K562 (cell line): Measurements from ENCODE around the gene MRPL44. TPM values are rescaled to one million over a fixed set of nuclear protein-coding genes. Genes with fewer than 3 reads are reported as not detected.

ENCODE experiments used
- ERF ChIP-seq: fragments of 450-650 bp; formaldehyde crosslinking; IDR thresholded peaks from 2 replicates; pipeline ENCODE4 v1.4.0; 2020; ENCODE audit warnings: mild to moderate bottlenecking, mixed read lengths
- HDAC6 ChIP-seq: IDR thresholded peaks from 2 replicates; pipeline ENCODE4 v1.6.1; 2012; ENCODE audit warnings: low read depth, mild to moderate bottlenecking, control low read depth, inconsistent platforms, low read length, moderate library complexity
- IRF1 ChIP-seq: sonication (generic); formaldehyde crosslinking; IDR thresholded peaks from 2 replicates; pipeline ENCODE4 v1.8.0; 2022; ENCODE audit warnings: missing genetic modification reagents, mild to moderate bottlenecking, borderline replicate concordance
- KAT7 ChIP-seq: sonication (generic); formaldehyde crosslinking; IDR thresholded peaks from 2 replicates; pipeline ENCODE4 v1.8.0; 2022; ENCODE audit warnings: missing genetic modification reagents, mild to moderate bottlenecking, borderline replicate concordance
- KLF6 ChIP-seq: fragments of 250-450 bp; sonication (Bioruptor Pico); IDR thresholded peaks from 2 replicates; pipeline ENCODE4 v1.4.0; 2020; ENCODE audit warnings: mild to moderate bottlenecking, moderate library complexity, borderline replicate concordance
- NR2C1 ChIP-seq, 2 experiments: fragments of 450-650 bp; IDR thresholded peaks; 2 replicates each; pipeline ENCODE4 v1.6.1; 2017; ENCODE audit warnings: mild to moderate bottlenecking in 2 of 2, antibody characterized with exemption in 1 of 2, inconsistent platforms in 1 of 2, missing compliant biosample characterization in 1 of 2, missing genetic modification characterization in 1 of 2
- NR2C2 ChIP-seq, 2 experiments: fragments of 200-800 bp in 1 of 2; sonication (Bioruptor generic) in 1 of 2; sonication (generic) in 1 of 2; formaldehyde crosslinking in 1 of 2; IDR thresholded peaks; 2 replicates each; pipeline versions ENCODE4 v1.6.1 to v1.8.0; 2016 to 2022; ENCODE audit warnings: mild to moderate bottlenecking in 1 of 2, missing compliant biosample characterization in 1 of 2, missing genetic modification characterization in 1 of 2, missing genetic modification reagents in 1 of 2
- PURB ChIP-seq: sonication (generic); formaldehyde crosslinking; IDR thresholded peaks from 2 replicates; pipeline ENCODE4 v1.9.0; 2021; ENCODE audit warnings: low read depth, mild to moderate bottlenecking, missing genetic modification reagents
- XRCC4 ChIP-seq: IDR thresholded peaks from one replicate; pipeline ENCODE4 v1.6.1; 2011; ENCODE audit not compliant: insufficient read depth, insufficient read length; ENCODE audit errors: extremely low read depth
- ZBTB1 ChIP-seq: sonication (generic); formaldehyde crosslinking; IDR thresholded peaks from 2 replicates; pipeline ENCODE4 v1.8.1; 2023; ENCODE audit warnings: missing genetic modification reagents, low read depth, mild to moderate bottlenecking, borderline replicate concordance
- ZBTB26 ChIP-seq: fragments of 450-650 bp; formaldehyde crosslinking; IDR thresholded peaks from 2 replicates; pipeline ENCODE4 v1.4.0; 2022; ENCODE audit warnings: missing genetic modification characterization
- ZC3H4 ChIP-seq: sonication (generic); formaldehyde crosslinking; IDR thresholded peaks from 2 replicates; pipeline ENCODE4 v1.9.0; 2021; ENCODE audit warnings: missing genetic modification reagents, borderline replicate concordance
- ZEB2 ChIP-seq: fragments of 450-650 bp; IDR thresholded peaks from 2 replicates; pipeline ENCODE4 v1.6.1; 2016
- ZNF253 ChIP-seq: fragments of 250-450 bp; sonication (Bioruptor Pico); conservative IDR thresholded peaks from 2 replicates; pipeline ENCODE4 v1.6.1; 2021; ENCODE audit warnings: mild to moderate bottlenecking
- polyA plus RNA-seq, 8 experiments: library from polyadenylated mRNA; depleted of rRNA in 4 of 8; stranded (reverse) in 5 of 8; unstranded in 3 of 8; fragments of >200 nt; fragmentation: Nextera tagmentation in 2 of 8; fragmentation: Illumina TruSeq in 1 of 8; extraction: Ambion mirVana in 2 of 8; extraction: Trizol in 1 of 8; gene quantifications; 2 replicates each; pipeline versions ENCODE4 v1.2.1 to v1.2.3, GENCODE V29; 2011 to 2014; ENCODE audit warnings: inconsistent platforms in 1 of 8, missing spikeins in 1 of 8
- total RNA-seq, 7 experiments: library from RNA; depleted of rRNA in 6 of 7; stranded (reverse); fragments of >200 nt in 6 of 7; fragmentation: Illumina TruSeq in 2 of 7; extraction: Trizol in 2 of 7; gene quantifications; 2 replicates each; pipeline versions ENCODE4 v1.2.1 to v1.2.3, GENCODE V29; 2011 to 2021; ENCODE audit warnings: low replicate concordance in 1 of 7
- TF ChIP-seq, protein P1 (sequence below): fragments of 150-350 bp; IDR thresholded peaks from 2 replicates; pipeline ENCODE4 v1.6.1; 2014; ENCODE audit warnings: low read depth, mild to moderate bottlenecking, low read length, borderline replicate concordance
- TF ChIP-seq, protein P2 (sequence below): fragments of 250-450 bp; sonication (Bioruptor Pico); IDR thresholded peaks from 2 replicates; pipeline ENCODE4 v1.8.0; 2021; ENCODE audit warnings: borderline replicate concordance, mild to moderate bottlenecking, moderate library complexity; ENCODE audit not compliant: poor library complexity, severe bottlenecking
- TF ChIP-seq, protein P3 (sequence below): sonication (generic); formaldehyde crosslinking; IDR thresholded peaks from 2 replicates; pipeline ENCODE4 v1.8.0; 2022; ENCODE audit warnings: mild to moderate bottlenecking, missing genetic modification reagents
- TF ChIP-seq, protein P4 (sequence below): fragments of 450-650 bp; IDR thresholded peaks from 2 replicates; pipeline ENCODE4 v1.6.1; 2017; ENCODE audit warnings: antibody characterized with exemption

The MRPL44 gene
- total and polyA plus RNA-seq, 9 of the 15 experiments (the other 6 are each of a cell fraction or from before 2014, with no cell fraction given), result 10.4 to 26.0 (median 20.2) TPM

DNA sequence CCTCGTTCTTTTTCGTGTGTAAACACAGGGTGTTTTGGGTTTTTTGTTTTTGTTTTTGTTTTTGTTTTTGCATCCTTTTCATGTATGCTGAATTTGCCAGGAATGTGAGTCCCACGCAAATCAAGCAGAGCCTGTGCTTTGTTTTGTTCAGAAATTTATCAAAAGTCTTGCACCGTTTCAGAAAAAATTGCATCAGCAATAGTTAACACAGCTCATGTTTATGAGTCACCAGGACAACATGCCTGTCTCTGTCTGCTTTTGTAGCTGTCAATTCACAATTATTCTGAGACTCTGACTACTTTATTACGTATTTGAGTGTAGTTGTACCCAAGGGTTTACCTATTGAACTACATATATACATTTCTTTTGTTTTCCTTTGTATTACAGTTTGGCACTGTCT, 38.3 kb downstream of the MRPL44 start (continued):
- TF ChIP-seq, protein P1, sequence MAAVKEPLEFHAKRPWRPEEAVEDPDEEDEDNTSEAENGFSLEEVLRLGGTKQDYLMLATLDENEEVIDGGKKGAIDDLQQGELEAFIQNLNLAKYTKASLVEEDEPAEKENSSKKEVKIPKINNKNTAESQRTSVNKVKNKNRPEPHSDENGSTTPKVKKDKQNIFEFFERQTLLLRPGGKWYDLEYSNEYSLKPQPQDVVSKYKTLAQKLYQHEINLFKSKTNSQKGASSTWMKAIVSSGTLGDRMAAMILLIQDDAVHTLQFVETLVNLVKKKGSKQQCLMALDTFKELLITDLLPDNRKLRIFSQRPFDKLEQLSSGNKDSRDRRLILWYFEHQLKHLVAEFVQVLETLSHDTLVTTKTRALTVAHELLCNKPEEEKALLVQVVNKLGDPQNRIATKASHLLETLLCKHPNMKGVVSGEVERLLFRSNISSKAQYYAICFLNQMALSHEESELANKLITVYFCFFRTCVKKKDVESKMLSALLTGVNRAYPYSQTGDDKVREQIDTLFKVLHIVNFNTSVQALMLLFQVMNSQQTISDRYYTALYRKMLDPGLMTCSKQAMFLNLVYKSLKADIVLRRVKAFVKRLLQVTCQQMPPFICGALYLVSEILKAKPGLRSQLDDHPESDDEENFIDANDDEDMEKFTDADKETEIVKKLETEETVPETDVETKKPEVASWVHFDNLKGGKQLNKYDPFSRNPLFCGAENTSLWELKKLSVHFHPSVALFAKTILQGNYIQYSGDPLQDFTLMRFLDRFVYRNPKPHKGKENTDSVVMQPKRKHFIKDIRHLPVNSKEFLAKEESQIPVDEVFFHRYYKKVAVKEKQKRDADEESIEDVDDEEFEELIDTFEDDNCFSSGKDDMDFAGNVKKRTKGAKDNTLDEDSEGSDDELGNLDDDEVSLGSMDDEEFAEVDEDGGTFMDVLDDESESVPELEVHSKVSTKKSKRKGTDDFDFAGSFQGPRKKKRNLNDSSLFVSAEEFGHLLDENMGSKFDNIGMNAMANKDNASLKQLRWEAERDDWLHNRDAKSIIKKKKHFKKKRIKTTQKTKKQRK, result no peak
- TF ChIP-seq, protein P2, sequence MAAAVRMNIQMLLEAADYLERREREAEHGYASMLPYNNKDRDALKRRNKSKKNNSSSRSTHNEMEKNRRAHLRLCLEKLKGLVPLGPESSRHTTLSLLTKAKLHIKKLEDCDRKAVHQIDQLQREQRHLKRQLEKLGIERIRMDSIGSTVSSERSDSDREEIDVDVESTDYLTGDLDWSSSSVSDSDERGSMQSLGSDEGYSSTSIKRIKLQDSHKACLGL (CRISPR knock-in tag), result no peak
- TF ChIP-seq IRF1 (CRISPR knock-in tag), result no peak
- TF ChIP-seq, protein P3, sequence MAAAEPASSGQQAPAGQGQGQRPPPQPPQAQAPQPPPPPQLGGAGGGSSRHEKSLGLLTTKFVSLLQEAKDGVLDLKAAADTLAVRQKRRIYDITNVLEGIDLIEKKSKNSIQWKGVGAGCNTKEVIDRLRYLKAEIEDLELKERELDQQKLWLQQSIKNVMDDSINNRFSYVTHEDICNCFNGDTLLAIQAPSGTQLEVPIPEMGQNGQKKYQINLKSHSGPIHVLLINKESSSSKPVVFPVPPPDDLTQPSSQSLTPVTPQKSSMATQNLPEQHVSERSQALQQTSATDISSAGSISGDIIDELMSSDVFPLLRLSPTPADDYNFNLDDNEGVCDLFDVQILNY (CRISPR knock-in tag), result no peak
- TF ChIP-seq ZBTB26 (CRISPR knock-in tag), result no peak
- TF ChIP-seq KAT7 (CRISPR knock-in tag), result no peak
- TF ChIP-seq HDAC6, result no peak
- TF ChIP-seq ZNF253 (CRISPR knock-in tag), result no peak
- no peak for TF ChIP-seq NR2C2 (CRISPR knock-in tag; IDR thresholded peaks at IDR 0.05)
- 0 out of 2 replicates have a peak, but pooled peaks have one; percentile 33 for TF ChIP-seq NR2C2 (tag; IDR thresholded peaks at IDR 0.05)
- no peak for TF ChIP-seq ZBTB1 (CRISPR knock-in tag)
- no peak for TF ChIP-seq XRCC4
- TF ChIP-seq, protein P4, sequence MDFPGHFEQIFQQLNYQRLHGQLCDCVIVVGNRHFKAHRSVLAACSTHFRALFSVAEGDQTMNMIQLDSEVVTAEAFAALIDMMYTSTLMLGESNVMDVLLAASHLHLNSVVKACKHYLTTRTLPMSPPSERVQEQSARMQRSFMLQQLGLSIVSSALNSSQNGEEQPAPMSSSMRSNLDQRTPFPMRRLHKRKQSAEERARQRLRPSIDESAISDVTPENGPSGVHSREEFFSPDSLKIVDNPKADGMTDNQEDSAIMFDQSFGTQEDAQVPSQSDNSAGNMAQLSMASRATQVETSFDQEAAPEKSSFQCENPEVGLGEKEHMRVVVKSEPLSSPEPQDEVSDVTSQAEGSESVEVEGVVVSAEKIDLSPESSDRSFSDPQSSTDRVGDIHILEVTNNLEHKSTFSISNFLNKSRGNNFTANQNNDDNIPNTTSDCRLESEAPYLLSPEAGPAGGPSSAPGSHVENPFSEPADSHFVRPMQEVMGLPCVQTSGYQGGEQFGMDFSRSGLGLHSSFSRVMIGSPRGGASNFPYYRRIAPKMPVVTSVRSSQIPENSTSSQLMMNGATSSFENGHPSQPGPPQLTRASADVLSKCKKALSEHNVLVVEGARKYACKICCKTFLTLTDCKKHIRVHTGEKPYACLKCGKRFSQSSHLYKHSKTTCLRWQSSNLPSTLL, result no peak
- no peak for TF ChIP-seq PURB (CRISPR knock-in tag)
- no peak; the same call in 1 of the 2 replicates for TF ChIP-seq ZEB2
- TF ChIP-seq ZC3H4 (CRISPR knock-in tag), result no peak
- TF ChIP-seq NR2C1 (IDR thresholded peaks at IDR 0.05), result no peak
- TF ChIP-seq NR2C1 (tag; IDR thresholded peaks at IDR 0.05), result no peak
- no peak for TF ChIP-seq KLF6 (CRISPR knock-in tag)
- no peak for TF ChIP-seq ERF (CRISPR knock-in tag)
